Activated CD4-positive, alpha-beta T cell treated with anti-CD3 and anti-CD28 coated beads for 36 hours (primary cell): ENCODE measurements around the gene TRIM44. TPM values are rescaled to one million over a fixed set of nuclear protein-coding genes. Genes with fewer than 3 reads are reported as not detected.

ENCODE experiments used
- ATAC-seq: fragments of 200-7000 bp; cut with Tn5 transposase; one replicate; pipeline ENCODE4 v1.10.0; 2021; ENCODE audit warnings: mild to moderate bottlenecking, moderate library complexity
- CTCF ChIA-PET: fragments of 350-600 bp; sonication (Branson Sonifier 250); formaldehyde crosslinking; loops from one replicate; lab custom pipeline; 2021; ENCODE audit warnings: antibody characterized with exemption; lab: Charles Lee
- POLR2A ChIA-PET: fragments of 350-600 bp; sonication (Branson Sonifier 250); formaldehyde crosslinking; loops from one replicate; lab custom pipeline; 2021; ENCODE audit warnings: antibody characterized with exemption, inconsistent platforms; lab: Charles Lee
- DNase-seq: peaks from one replicate; pipeline ENCODE4 v3.0.0-alpha.2; 2020
- H3K27ac Mint-ChIP-seq: one replicate; pipeline ENCODE4 v1.8.0; 2021; ENCODE audit warnings: mixed read lengths
- H3K27me3 Mint-ChIP-seq: one replicate; pipeline ENCODE4 v1.8.0; 2021; ENCODE audit warnings: mixed read lengths
- H3K36me3 Mint-ChIP-seq: one replicate; pipeline ENCODE4 v1.8.0; 2021; ENCODE audit warnings: low read depth, mixed read lengths
- H3K4me1 Mint-ChIP-seq: one replicate; pipeline ENCODE4 v1.8.0; 2021; ENCODE audit warnings: mixed read lengths
- H3K4me3 Mint-ChIP-seq: one replicate; pipeline ENCODE4 v1.8.0; 2021; ENCODE audit warnings: mild to moderate bottlenecking, moderate library complexity, mixed read lengths
- H3K9me3 Mint-ChIP-seq: one replicate; pipeline ENCODE4 v1.8.0; 2021; ENCODE audit warnings: low read depth, mixed read lengths
- intact Hi-C, 2 experiments: fragments of 100-400 bp; cut with DNase I in 1 of 2; cut with micrococcal nuclease in 1 of 2; formaldehyde crosslinking; loops; one replicate each; pipeline versions ENCODE4 v1.14.2 to v1.15.1; 2022 to 2024; cut with DNase I, micrococcal nuclease
- total RNA-seq, 2 experiments: library from RNA; stranded (reverse); gene quantifications; one replicate each; pipeline ENCODE4 v1.2.3, GENCODE V29; 2021

TRIM44 gene
- total RNA-seq, 2 experiments from 2014 or later = 38.1 to 39.9 TPM

- ChIA-PET CTCF (interaction anchor here (0.6 to 1.2 kb wide), 4 partner anchors 12 to 201 kb away, joined by 3 to 4 read pairs (median 3); no protein-coding TSS in a partner anchor), POLR2A (no interaction called here)
- H3K4me1 Mint-ChIP-seq = peaks cover 11% of the 10 kb centered on the region
- no peaks in the 10 kb centered on the region for H3K36me3 Mint-ChIP-seq
- H3K27ac Mint-ChIP-seq = no peak overlapping the region
- intact Hi-C loops = no loop called here
- no peaks in the 10 kb centered on the region for H3K9me3 Mint-ChIP-seq
- no peak overlapping the region for H3K4me3 Mint-ChIP-seq
- DNase-seq = no peak
- peaks cover 55% of the 10 kb centered on the region for H3K27me3 Mint-ChIP-seq
- no peak for ATAC-seq
Measured at GRCh38 chr11:35620795-35621194, 41.8 kb upstream of the TRIM44 start.

- intact Hi-C loops = no loop called here
- CTCF ChIA-PET = interaction anchor here (0.7 to 1.2 kb wide), 3 partner anchors 21 to 201 kb away, joined by 3 to 4 read pairs (median 3); no protein-coding TSS in a partner anchor
Measured at GRCh38 chr11:35621620-35622019, 41.0 kb upstream of the TRIM44 start.

GRCh38 chr11:35622070-35622469 lies 40.5 kb upstream of the TRIM44 start:
- H3K9me3 Mint-ChIP-seq = no peaks in the 10 kb centered on the region
- peaks cover 57% of the 10 kb centered on the region for H3K27me3 Mint-ChIP-seq
- H3K27ac Mint-ChIP-seq = no peak overlapping the region
- POLR2A ChIA-PET = no interaction called here
- H3K4me3 Mint-ChIP-seq = no peak overlapping the region
- peaks cover 11% of the 10 kb centered on the region for H3K4me1 Mint-ChIP-seq
- CTCF ChIA-PET = interaction anchor here (0.7 to 1.2 kb wide), 3 partner anchors 21 to 201 kb away, joined by 3 to 4 read pairs (median 3); no protein-coding TSS in a partner anchor
- H3K36me3 Mint-ChIP-seq = no peaks in the 10 kb centered on the region
- intact Hi-C loops = no loop called here
- no peak for ATAC-seq
- DNase-seq = no peak

More at GRCh38 chr11:35621620-35622019, 41.0 kb upstream of the TRIM44 start:
- Mint-ChIP-seq H3K27ac (no peak overlapping the region), H3K4me3 (no peak overlapping the region), H3K36me3 (no peaks in the 10 kb centered on the region), H3K4me1 (peaks cover 11% of the 10 kb centered on the region), H3K9me3 (no peaks in the 10 kb centered on the region), H3K27me3 (peaks cover 57% of the 10 kb centered on the region)
- no peak for DNase-seq
- POLR2A ChIA-PET = no interaction called here
- ATAC-seq = no peak

- CTCF ChIA-PET = interaction anchor here (0.7 kb wide), 1 partner anchor 70 kb away, joined by 3 read pairs; no protein-coding TSS in a partner anchor
- peaks cover 7% of the 10 kb centered on the region for H3K4me1 Mint-ChIP-seq
- ATAC-seq (no peak), DNase-seq (no peak)
- POLR2A ChIA-PET = no interaction called here
- H3K27me3 Mint-ChIP-seq = peaks cover 57% of the 10 kb centered on the region
- H3K36me3 Mint-ChIP-seq = no peaks in the 10 kb centered on the region
- H3K9me3 Mint-ChIP-seq = no peaks in the 10 kb centered on the region
- H3K4me3 Mint-ChIP-seq = no peak overlapping the region
- intact Hi-C loops = no loop called here
- H3K27ac Mint-ChIP-seq = no peak overlapping the region
Measured at GRCh38 chr11:35623621-35624168, 38.9 kb upstream of the TRIM44 start.

GRCh38 chr11:35624316-35624715 lies 38.3 kb upstream of the TRIM44 start:
- H3K36me3 Mint-ChIP-seq = no peaks in the 10 kb centered on the region
- H3K27me3 Mint-ChIP-seq = peaks cover 61% of the 10 kb centered on the region

GRCh38 chr11:35624781-35625180 lies 37.8 kb upstream of the TRIM44 start:
- H3K27me3 Mint-ChIP-seq = peaks cover 62% of the 10 kb centered on the region
- no peak for DNase-seq
- ATAC-seq = no peak
- H3K4me1 Mint-ChIP-seq = peaks cover 7% of the 10 kb centered on the region
- no peak overlapping the region for H3K27ac Mint-ChIP-seq
- POLR2A ChIA-PET = no interaction called here
- CTCF ChIA-PET = no interaction called here
- no peak overlapping the region for H3K4me3 Mint-ChIP-seq
- no peaks in the 10 kb centered on the region for H3K9me3 Mint-ChIP-seq
- intact Hi-C loops = no loop called here
- no peaks in the 10 kb centered on the region for H3K36me3 Mint-ChIP-seq

More at GRCh38 chr11:35624316-35624715, 38.3 kb upstream of the TRIM44 start:
- Mint-ChIP-seq H3K4me3 (no peak overlapping the region), H3K9me3 (no peaks in the 10 kb centered on the region), H3K27ac (no peak overlapping the region), H3K4me1 (peaks cover 7% of the 10 kb centered on the region)
- ChIA-PET CTCF (no interaction called here), POLR2A (no interaction called here)
- intact Hi-C loops = no loop called here
- ATAC-seq (no peak), DNase-seq (no peak)

- Mint-ChIP-seq H3K9me3 (no peaks in the 10 kb centered on the region), H3K4me1 (no peaks in the 10 kb centered on the region), H3K27ac (no peak overlapping the region), H3K27me3 (peaks cover 57% of the 10 kb centered on the region), H3K36me3 (no peaks in the 10 kb centered on the region), H3K4me3 (no peak overlapping the region)
- CTCF ChIA-PET = interaction anchor here (1.0 kb wide), 1 partner anchor 189 kb away, joined by 3 read pairs; no protein-coding TSS in a partner anchor
- DNase-seq (no peak), ATAC-seq (no peak)
- POLR2A ChIA-PET = no interaction called here
- intact Hi-C loops = no loop called here
Measured at GRCh38 chr11:35626501-35626900, 36.1 kb upstream of the TRIM44 start.

GRCh38 chr11:35629511-35629910 lies 33.1 kb upstream of the TRIM44 start:
- CTCF ChIA-PET = interaction anchor here (1.0 to 1.1 kb wide), 3 partner anchors 26 to 664 kb away, joined by 3 to 4 read pairs (median 3); no protein-coding TSS in a partner anchor
- no peak overlapping the region for H3K27ac Mint-ChIP-seq
- no peaks in the 10 kb centered on the region for H3K4me1 Mint-ChIP-seq
- no peaks in the 10 kb centered on the region for H3K9me3 Mint-ChIP-seq
- POLR2A ChIA-PET = interaction anchor here (0.6 kb wide), 1 partner anchor 186 kb away, joined by 4 read pairs; no protein-coding TSS in a partner anchor
- intact Hi-C loops = no loop called here
- no peak for ATAC-seq
- peaks cover 39% of the 10 kb centered on the region for H3K27me3 Mint-ChIP-seq
- H3K36me3 Mint-ChIP-seq = no peaks in the 10 kb centered on the region
- no peak overlapping the region for H3K4me3 Mint-ChIP-seq
- DNase-seq = no peak

- ChIA-PET POLR2A (no interaction called here), CTCF (interaction anchor here (1.0 kb wide), 1 partner anchor 663 kb away, joined by 3 read pairs; no protein-coding TSS in a partner anchor)
- Mint-ChIP-seq H3K4me3 (no peak overlapping the region), H3K27me3 (peaks cover 39% of the 10 kb centered on the region), H3K4me1 (no peaks in the 10 kb centered on the region), H3K9me3 (no peaks in the 10 kb centered on the region), H3K27ac (no peak overlapping the region), H3K36me3 (no peaks in the 10 kb centered on the region)
- intact Hi-C loops = no loop called here
- ATAC-seq (peak; percentile 44), DNase-seq (no peak)
Measured at GRCh38 chr11:35629914-35630313, 32.7 kb upstream of the TRIM44 start.

- Mint-ChIP-seq H3K9me3 (no peaks in the 10 kb centered on the region), H3K27me3 (peaks cover 37% of the 10 kb centered on the region), H3K27ac (no peak overlapping the region), H3K36me3 (no peaks in the 10 kb centered on the region), H3K4me1 (no peaks in the 10 kb centered on the region), H3K4me3 (no peak overlapping the region)
- CTCF ChIA-PET = no interaction called here
- POLR2A ChIA-PET = no interaction called here
- ATAC-seq (no peak), DNase-seq (no peak)
- intact Hi-C loops = no loop called here
Measured at GRCh38 chr11:35631891-35632290, 30.7 kb upstream of the TRIM44 start.

GRCh38 chr11:35632301-35632700 lies 30.3 kb upstream of the TRIM44 start:
- intact Hi-C loops = no loop called here
- ChIA-PET POLR2A (no interaction called here), CTCF (interaction anchor here (0.9 kb wide), 1 partner anchor 12 kb away, joined by 3 read pairs; no protein-coding TSS in a partner anchor)
- H3K4me1 Mint-ChIP-seq = no peaks in the 10 kb centered on the region
- ATAC-seq (no peak), DNase-seq (no peak)
- H3K27me3 Mint-ChIP-seq = peaks cover 35% of the 10 kb centered on the region
- H3K4me3 Mint-ChIP-seq = no peak overlapping the region
- no peak overlapping the region for H3K27ac Mint-ChIP-seq
- no peaks in the 10 kb centered on the region for H3K36me3 Mint-ChIP-seq
- H3K9me3 Mint-ChIP-seq = no peaks in the 10 kb centered on the region

- H3K27ac Mint-ChIP-seq = no peak overlapping the region
- DNase-seq (no peak), ATAC-seq (no peak)
- H3K27me3 Mint-ChIP-seq = peaks cover 36% of the 10 kb centered on the region
- no peak overlapping the region for H3K4me3 Mint-ChIP-seq
- no peaks in the 10 kb centered on the region for H3K4me1 Mint-ChIP-seq
- no peaks in the 10 kb centered on the region for H3K36me3 Mint-ChIP-seq
- ChIA-PET POLR2A (no interaction called here), CTCF (no interaction called here)
- intact Hi-C loops = no loop called here
- no peaks in the 10 kb centered on the region for H3K9me3 Mint-ChIP-seq
Measured at GRCh38 chr11:35633827-35634423, 28.6 kb upstream of the TRIM44 start.
